ENCODE measurements around the gene RECQL.

The RECQL gene

GRCh38 chr12:21526721-21527345 lies 25.4 kb upstream of the RECQL start:
- DNase-seq (ENCODE audit: low read depth): no peak
- no peak for TF ChIP-seq CTCF (IDR thresholded peaks at IDR 0.05; ENCODE audit: insufficient read depth, low read depth, low read length, missing control alignments)
- H3K4me3 ChIP-seq (ENCODE audit: low read length): peak overlapping the region; percentile 63

GRCh38 chr12:21526053-21526452 lies 24.6 kb upstream of the RECQL start, which contains the start of gene SPX:
TSS of gene SPX (plus strand) at chr12:21526296. CDS start at chr12:21526473, 177 bp downstream.
- no peak for TF ChIP-seq CTCF (IDR thresholded peaks at IDR 0.05; ENCODE audit: insufficient read depth, low read depth, low read length, missing control alignments)
- peak; percentile 85 for DNase-seq (ENCODE audit: low read depth)
- peak within 1 kb of the TSS; percentile 63 for H3K4me3 ChIP-seq (ENCODE audit: low read length)

- no peak for TF ChIP-seq CTCF (IDR thresholded peaks at IDR 0.05; ENCODE audit: insufficient read depth, low read depth, low read length, missing control alignments)
- no peak overlapping the region for H3K4me3 ChIP-seq (ENCODE audit: low read length)
- no peak for DNase-seq (ENCODE audit: low read depth)
Observed at GRCh38 chr12:21523148-21523547, 21.7 kb upstream of the RECQL start.

- no peak for DNase-seq (ENCODE audit: low read depth)
- no peak for TF ChIP-seq CTCF (IDR thresholded peaks at IDR 0.05; ENCODE audit: insufficient read depth, low read depth, low read length, missing control alignments)
Observed at GRCh38 chr12:21521541-21521940, 20.1 kb upstream of the RECQL start.

GRCh38 chr12:21518451-21518850 lies 17.0 kb upstream of the RECQL start:
- no peak for DNase-seq (ENCODE audit: low read depth)
- no peak overlapping the region for H3K4me3 ChIP-seq (ENCODE audit: low read length)
- TF ChIP-seq CTCF (IDR thresholded peaks at IDR 0.05; ENCODE audit: insufficient read depth, low read depth, low read length, missing control alignments): no peak

More at GRCh38 chr12:21521541-21521940, 20.1 kb upstream of the RECQL start:
- no peak overlapping the region for H3K4me3 ChIP-seq (ENCODE audit: low read length)

GRCh38 chr12:21516281-21516680 lies 14.8 kb upstream of the RECQL start:
- no peak for DNase-seq (ENCODE audit: low read depth)
- H3K4me3 ChIP-seq (ENCODE audit: low read length): no peak overlapping the region
- TF ChIP-seq CTCF (IDR thresholded peaks at IDR 0.05; ENCODE audit: insufficient read depth, low read depth, low read length, missing control alignments): no peak

GRCh38 chr12:21509768-21510167 lies 8.3 kb upstream of the RECQL start:
- DNase-seq (ENCODE audit: low read depth): no peak
- TF ChIP-seq CTCF (IDR thresholded peaks at IDR 0.05; ENCODE audit: insufficient read depth, low read depth, low read length, missing control alignments): no peak
- no peak overlapping the region for H3K4me3 ChIP-seq (ENCODE audit: low read length)

Measured in epithelial cell of esophagus (primary cell).